Activated CD8-positive, alpha-beta memory T cell treated with anti-CD3 and anti-CD28 coated beads, Interleukin-2, amount 50 U/mL, for 4 hours (primary cell): ENCODE results near the gene ASPN.

ENCODE experiments used
- DNase-seq: peaks from one replicate; pipeline ENCODE4 v3.0.0-alpha.2; 2020

Gene ASPN

GRCh38 chr9:92407818-92408217 is 74.5 kb downstream of the ASPN start:
- DNase-seq, result no peak

- peak; percentile 18 for DNase-seq
Observed at GRCh38 chr9:92406477-92406876, 75.8 kb downstream of the ASPN start.
